ENCODE measurements around the gene NUDT16.

Gene NUDT16

GRCh38 chr3:131381445-131382291 lies at the start of gene NUDT16:
Gene NUDT16, plus strand, starts transcription at chr3:131381774. Its CDS starts 31 bp downstream, at chr3:131381805.
- TF ChIP-seq POLR2A (IDR thresholded peaks at IDR 0.05; ENCODE audit: low read length) (peak; percentile 80), GATA1 (IDR thresholded peaks at IDR 0.05; ENCODE audit: low read depth, low read length) (no peak)
- peak; percentile 98 to 99 for DNase-seq

GRCh38 chr3:131338948-131339640 lies 42.5 kb upstream of the NUDT16 start:
- DNase-seq = no peak

GRCh38 chr3:131341761-131342160 lies 39.8 kb upstream of the NUDT16 start:
- TF ChIP-seq POLR2A (IDR thresholded peaks at IDR 0.05; ENCODE audit: low read length) (no peak), GATA1 (IDR thresholded peaks at IDR 0.05; ENCODE audit: low read depth, low read length) (no peak)
- no peak for DNase-seq

More at GRCh38 chr3:131338948-131339640, 42.5 kb upstream of the NUDT16 start:
- TF ChIP-seq POLR2A (IDR thresholded peaks at IDR 0.05; ENCODE audit: low read length) (no peak), GATA1 (IDR thresholded peaks at IDR 0.05; ENCODE audit: low read depth, low read length) (no peak)

- TF ChIP-seq GATA1 (IDR thresholded peaks at IDR 0.05; ENCODE audit: low read depth, low read length) (no peak), POLR2A (IDR thresholded peaks at IDR 0.05; ENCODE audit: low read length) (no peak)
- DNase-seq = no peak
Measured at GRCh38 chr3:131348911-131349310, 32.7 kb upstream of the NUDT16 start.

- TF ChIP-seq GATA1 (IDR thresholded peaks at IDR 0.05; ENCODE audit: low read depth, low read length) (no peak), POLR2A (IDR thresholded peaks at IDR 0.05; ENCODE audit: low read length) (no peak)
- no peak for DNase-seq
Measured at GRCh38 chr3:131349454-131349853, 32.1 kb upstream of the NUDT16 start.

GRCh38 chr3:131349946-131350347 lies 31.6 kb upstream of the NUDT16 start:
- DNase-seq = no peak
- TF ChIP-seq GATA1 (IDR thresholded peaks at IDR 0.05; ENCODE audit: low read depth, low read length) = no peak
- TF ChIP-seq POLR2A (IDR thresholded peaks at IDR 0.05; ENCODE audit: low read length) = no peak

GRCh38 chr3:131350506-131350905 lies 31.1 kb upstream of the NUDT16 start:
- no peak for DNase-seq
- TF ChIP-seq GATA1 (IDR thresholded peaks at IDR 0.05; ENCODE audit: low read depth, low read length) (no peak), POLR2A (IDR thresholded peaks at IDR 0.05; ENCODE audit: low read length) (no peak)

- TF ChIP-seq POLR2A (IDR thresholded peaks at IDR 0.05; ENCODE audit: low read length) (no peak), GATA1 (IDR thresholded peaks at IDR 0.05; ENCODE audit: low read depth, low read length) (no peak)
- DNase-seq = no peak
Measured at GRCh38 chr3:131353016-131353877, 28.3 kb upstream of the NUDT16 start.

GRCh38 chr3:131353986-131354385 lies 27.6 kb upstream of the NUDT16 start:
- TF ChIP-seq GATA1 (IDR thresholded peaks at IDR 0.05; ENCODE audit: low read depth, low read length) (no peak), POLR2A (IDR thresholded peaks at IDR 0.05; ENCODE audit: low read length) (no peak)
- DNase-seq = no peak

- no peak for TF ChIP-seq POLR2A (IDR thresholded peaks at IDR 0.05; ENCODE audit: low read length)
- TF ChIP-seq GATA1 (IDR thresholded peaks at IDR 0.05; ENCODE audit: low read depth, low read length) = no peak
- DNase-seq = peak; percentile 66 to 84
Measured at GRCh38 chr3:131356006-131356595, 25.5 kb upstream of the NUDT16 start.

GRCh38 chr3:131357275-131357674 lies 24.3 kb upstream of the NUDT16 start:
- no peak for DNase-seq

GRCh38 chr3:131360191-131360755 lies 21.3 kb upstream of the NUDT16 start:
- TF ChIP-seq POLR2A (IDR thresholded peaks at IDR 0.05; ENCODE audit: low read length) = no peak
- TF ChIP-seq GATA1 (IDR thresholded peaks at IDR 0.05; ENCODE audit: low read depth, low read length) = no peak
- no peak for DNase-seq

More at GRCh38 chr3:131357275-131357674, 24.3 kb upstream of the NUDT16 start:
- TF ChIP-seq POLR2A (IDR thresholded peaks at IDR 0.05; ENCODE audit: low read length) (no peak), GATA1 (IDR thresholded peaks at IDR 0.05; ENCODE audit: low read depth, low read length) (no peak)

- peak in 1 of 2 experiments; percentile 32 for DNase-seq
Measured at GRCh38 chr3:131361066-131361463, 20.5 kb upstream of the NUDT16 start.
